H9 (cell line): ENCODE results near the gene CHCHD6. TPM values are rescaled to one million over a fixed set of nuclear protein-coding genes. Genes with fewer than 3 reads are reported as not detected.

Experiments
- DNase-seq: peaks from one replicate; pipeline ENCODE4 v3.0.0-alpha.2; 2017
- H2AFZ ChIP-seq: one replicate; pipeline ENCODE4 v1.6.1; 2013; ENCODE audit warnings: mild to moderate bottlenecking, low read length, control low read depth, moderate library complexity
- H2AK5ac ChIP-seq: 2 replicates; pipeline ENCODE4 v1.6.1; 2013; ENCODE audit warnings: low read length, control low read depth, mixed read lengths; ENCODE audit not compliant: insufficient read length
- H2BK120ac ChIP-seq: one replicate; pipeline ENCODE4 v1.6.1; 2013; ENCODE audit warnings: low read depth, mild to moderate bottlenecking, low read length, control low read depth, inconsistent platforms; ENCODE audit not compliant: poor library complexity, severe bottlenecking
- H2BK12ac ChIP-seq: 2 replicates; pipeline ENCODE4 v1.6.1; 2013; ENCODE audit warnings: low read length, control low read depth, mixed read lengths, low read depth; ENCODE audit not compliant: insufficient read length
- H2BK15ac ChIP-seq: 2 replicates; pipeline ENCODE4 v1.6.1; 2013; ENCODE audit warnings: low read depth, low read length, control low read depth
- H2BK20ac ChIP-seq: one replicate; pipeline ENCODE4 v1.6.1; 2013; ENCODE audit warnings: low read depth, mild to moderate bottlenecking, low read length, control low read depth, inconsistent platforms; ENCODE audit not compliant: poor library complexity, severe bottlenecking
- H2BK5ac ChIP-seq: 2 replicates; pipeline ENCODE4 v1.6.1; 2013; ENCODE audit warnings: low read length, control low read depth, mixed read lengths; ENCODE audit not compliant: insufficient read length
- H3K14ac ChIP-seq: 2 replicates; pipeline ENCODE4 v1.6.1; 2013; ENCODE audit warnings: low read length, control low read depth; ENCODE audit not compliant: insufficient read depth
- H3K18ac ChIP-seq: 2 replicates; pipeline ENCODE4 v1.6.1; 2013; ENCODE audit warnings: low read depth, mild to moderate bottlenecking, mixed read lengths, low read length, control low read depth; ENCODE audit not compliant: insufficient read length
- H3K23ac ChIP-seq: 2 replicates; pipeline ENCODE4 v1.6.1; 2013; ENCODE audit warnings: low read length, control low read depth, mixed read lengths, low read depth; ENCODE audit not compliant: insufficient read length
- H3K23me2 ChIP-seq: 2 replicates; pipeline ENCODE4 v1.6.1; 2013; ENCODE audit warnings: low read depth, mild to moderate bottlenecking, mixed read lengths, low read length, control low read depth; ENCODE audit not compliant: insufficient read length, poor library complexity, severe bottlenecking
- H3K27ac ChIP-seq: 2 replicates; pipeline ENCODE4 v1.5.1; 2013; ENCODE audit warnings: low read length, control low read depth, mixed read lengths, low read depth; ENCODE audit not compliant: insufficient read length
- H3K27me3 ChIP-seq: 2 replicates; pipeline ENCODE4 v1.6.1; 2013; ENCODE audit warnings: low read length, control low read depth, inconsistent platforms; ENCODE audit not compliant: insufficient read depth
- H3K4ac ChIP-seq: 2 replicates; pipeline ENCODE4 v1.6.1; 2013; ENCODE audit warnings: low read depth, mild to moderate bottlenecking, control low read depth, inconsistent platforms, low read length, moderate library complexity
- H3K4me1 ChIP-seq: 2 replicates; pipeline ENCODE4 v1.6.1; 2013; ENCODE audit warnings: low read length, control low read depth, inconsistent platforms; ENCODE audit not compliant: insufficient read depth
- H3K4me2 ChIP-seq: 2 replicates; pipeline ENCODE4 v1.6.1; 2013; ENCODE audit warnings: low read length, control low read depth, mixed read lengths; ENCODE audit not compliant: insufficient read length, insufficient read depth
- H3K56ac ChIP-seq: 2 replicates; pipeline ENCODE4 v1.6.1; 2013; ENCODE audit warnings: low read depth, mild to moderate bottlenecking, mixed read lengths, low read length, control low read depth; ENCODE audit not compliant: insufficient read length
- H3K79me1 ChIP-seq: 2 replicates; pipeline ENCODE4 v1.6.1; 2013; ENCODE audit warnings: low read depth, mild to moderate bottlenecking, moderate library complexity, low read length, control low read depth, inconsistent platforms; ENCODE audit not compliant: insufficient read depth, poor library complexity, severe bottlenecking
- H3K79me2 ChIP-seq: 2 replicates; pipeline ENCODE4 v1.6.1; 2013; ENCODE audit warnings: low read length, control low read depth, inconsistent platforms; ENCODE audit not compliant: insufficient read depth
- H3K9ac ChIP-seq: 2 replicates; pipeline ENCODE4 v1.6.1; 2013; ENCODE audit warnings: low read length, control low read depth, mixed read lengths; ENCODE audit not compliant: insufficient read length; ENCODE audit errors: extremely low read depth
- H3K9me3 ChIP-seq: one replicate; pipeline ENCODE4 v1.6.1; 2013; ENCODE audit warnings: low read depth, low read length, inconsistent platforms; ENCODE audit not compliant: control insufficient read depth
- H3T11ph ChIP-seq: one replicate; pipeline ENCODE4 v1.6.1; 2013; ENCODE audit warnings: mild to moderate bottlenecking, low read length, control low read depth, inconsistent platforms
- H4K20me1 ChIP-seq: one replicate; pipeline ENCODE4 v1.6.1; 2013; ENCODE audit not compliant: control insufficient read depth, insufficient read length, insufficient read depth
- H4K5ac ChIP-seq: 2 replicates; pipeline ENCODE4 v1.6.1; 2013; ENCODE audit warnings: low read depth, mild to moderate bottlenecking, mixed read lengths, low read length, control low read depth; ENCODE audit not compliant: insufficient read length
- H4K8ac ChIP-seq: replicated peaks from 2 replicates; pipeline ENCODE4 v1.6.1; 2013; ENCODE audit warnings: low read length, control low read depth, mixed read lengths, low read depth; ENCODE audit not compliant: insufficient read length
- H4K91ac ChIP-seq: 2 replicates; pipeline ENCODE4 v1.6.1; 2013; ENCODE audit warnings: low read depth, mild to moderate bottlenecking, moderate library complexity, mixed read lengths, low read length, control low read depth; ENCODE audit not compliant: insufficient read length
- H3K27ac Mint-ChIP-seq, 3 experiments: 2 replicates in 2 of 3; 3 replicates in 1 of 3; pipeline ENCODE4 v1.8.0; 2020 to 2021; ENCODE audit warnings: mixed read lengths in 3 of 3, mild to moderate bottlenecking in 1 of 3, moderate library complexity in 1 of 3
- H3K27me3 Mint-ChIP-seq: 2 replicates; pipeline ENCODE4 v1.8.0; 2021; ENCODE audit warnings: low read depth, mild to moderate bottlenecking, moderate library complexity, mixed read lengths
- H3K36me3 Mint-ChIP-seq, 3 experiments: 2 replicates in 2 of 3; 3 replicates in 1 of 3; pipeline ENCODE4 v1.8.0; 2020 to 2021; ENCODE audit warnings: low read depth in 3 of 3, mixed read lengths in 3 of 3; ENCODE audit not compliant: insufficient read depth in 1 of 3
- H3K4me1 Mint-ChIP-seq, 2 experiments: 2 replicates each; pipeline ENCODE4 v1.8.0; 2020; ENCODE audit warnings: mixed read lengths in 2 of 2
- H3K4me3 Mint-ChIP-seq, 2 experiments: 2 replicates in 1 of 2; 3 replicates in 1 of 2; pipeline ENCODE4 v1.8.0; 2020 to 2021; ENCODE audit warnings: mild to moderate bottlenecking in 2 of 2, mixed read lengths in 2 of 2, moderate library complexity in 1 of 2
- H3K9me3 Mint-ChIP-seq, 2 experiments: 2 replicates in 1 of 2; 3 replicates in 1 of 2; pipeline ENCODE4 v1.8.0; 2020; ENCODE audit warnings: mild to moderate bottlenecking in 2 of 2, mixed read lengths in 2 of 2, moderate library complexity in 1 of 2
- CTCF ChIP-seq: fragments of 200-600 bp; sonication (generic); conservative IDR thresholded peaks from 3 replicates; pipeline ENCODE4 v1.8.0; 2021; ENCODE audit warnings: antibody characterized with exemption, mild to moderate bottlenecking
- WGBS: extraction: QIAGEN DNeasy Blood & Tissue Kit; methylation state at CpG from one replicate; pipeline ENCODE4 v1.1.7; 2013; ENCODE audit warnings: missing lambda C conversion rate, low lambda C conversion rate, mixed read lengths; ENCODE audit not compliant: insufficient read length; ENCODE audit errors: extremely low coverage; 5-methylcytosine and 5-hydroxymethylcytosine counted together
- total RNA-seq: library from RNA; stranded (reverse); gene quantifications from 2 replicates; pipeline ENCODE4 v1.2.1, GENCODE V29; 2021

The CHCHD6 gene
- total RNA-seq, 1 experiment from 2014 or later: 34.2 TPM

DNA sequence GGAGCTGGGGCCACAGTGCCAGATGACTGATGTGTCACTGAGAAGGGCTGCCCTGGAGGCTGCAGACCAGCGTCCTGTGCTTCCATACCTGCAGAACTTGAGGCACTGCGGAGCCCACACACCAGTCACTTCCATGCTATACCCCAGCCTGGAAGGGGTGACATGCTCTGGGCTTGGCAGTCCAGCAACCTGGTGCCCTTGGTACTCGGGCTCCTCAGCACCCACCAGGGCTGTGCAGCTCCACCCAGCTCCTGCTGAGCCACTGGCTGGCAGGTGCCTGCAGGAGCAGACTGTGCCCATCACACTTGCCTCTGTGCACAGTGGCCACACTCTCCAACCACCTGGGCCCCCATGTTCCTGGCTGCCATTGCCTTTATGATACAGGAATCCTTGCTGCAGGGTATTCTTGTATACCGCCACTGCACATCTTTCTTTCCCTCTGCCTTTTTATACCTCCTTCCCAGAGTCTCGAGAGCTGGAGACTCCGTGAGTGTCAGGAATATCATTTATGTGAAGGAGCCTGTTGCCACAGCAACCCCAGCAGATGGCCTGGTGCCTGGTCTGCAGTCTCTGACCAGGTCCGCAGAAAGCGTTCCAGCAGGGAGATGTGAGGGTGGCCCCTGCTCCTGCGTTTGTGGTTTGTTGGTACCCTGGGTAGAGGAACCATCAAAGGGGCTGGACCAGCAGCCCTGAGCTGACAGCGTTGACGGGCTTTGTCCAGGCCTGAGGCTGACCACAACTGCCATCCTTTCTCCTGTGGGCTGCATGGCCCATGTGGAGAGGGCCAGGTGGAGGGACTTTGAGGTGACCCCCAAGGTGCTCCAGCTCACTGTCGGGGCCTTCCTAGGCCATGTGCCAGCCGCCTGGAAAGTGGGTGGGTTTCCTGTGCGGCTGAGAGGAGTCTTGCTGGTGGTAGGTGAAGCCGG lies 185.5 kb downstream of the CHCHD6 start:
- H3K18ac ChIP-seq: no peak overlapping the region
- Mint-ChIP-seq H3K4me3 (no peak overlapping the region), H3K36me3 (peaks cover 0 to 8% (median 0%) of the 10 kb centered on the region in 3 experiments; a peak in 3 of 7 replicates), H3K27me3 (no peaks in the 10 kb centered on the region), H3K4me1 (peaks cover 17 to 24% of the 10 kb centered on the region in 2 experiments), H3K9me3 (no peaks in the 10 kb centered on the region), H3K27ac (no peak overlapping the region; a peak in 2 of 7 replicates)
- H2BK5ac ChIP-seq: no peak overlapping the region
- no peak overlapping the region for H3T11ph ChIP-seq
- H2AK5ac ChIP-seq: no peak overlapping the region
- no peak overlapping the region for H2BK120ac ChIP-seq
- no peak overlapping the region for H2BK20ac ChIP-seq
- H3K9ac ChIP-seq: no peak overlapping the region
- no peak overlapping the region for H3K27ac ChIP-seq
- no peak overlapping the region for H3K4ac ChIP-seq
- TF ChIP-seq CTCF: no peak
- no peak overlapping the region for H2AFZ ChIP-seq
- H3K23ac ChIP-seq: no peak overlapping the region
- H3K23me2 ChIP-seq: no peaks in the 10 kb centered on the region
- H3K79me2 ChIP-seq: no peaks in the 10 kb centered on the region
- H4K20me1 ChIP-seq: no peaks in the 10 kb centered on the region
- H2BK12ac ChIP-seq: no peak overlapping the region
- H4K5ac ChIP-seq: no peak overlapping the region
- no peak for DNase-seq
- H3K27me3 ChIP-seq: no peaks in the 10 kb centered on the region
- no peak overlapping the region for H4K8ac ChIP-seq
- no CpG with 5 or more reads among the region's 15 CpGs for WGBS
- H3K4me1 ChIP-seq: peaks cover 3% of the 10 kb centered on the region; the same call in 1 of the 2 replicates
- H3K9me3 ChIP-seq: no peaks in the 10 kb centered on the region
- no peaks in the 10 kb centered on the region for H3K79me1 ChIP-seq
- no peak overlapping the region for H2BK15ac ChIP-seq
- no peak overlapping the region for H3K4me2 ChIP-seq
- no peak overlapping the region; the same call in 1 of the 2 replicates for H3K14ac ChIP-seq
- no peak overlapping the region for H3K56ac ChIP-seq
- H4K91ac ChIP-seq: no peak overlapping the region
